Heart left ventricle (tissue), 13 donors: ENCODE measurements around the gene PREX1.

ENCODE experiments used
- CTCF ChIP-seq, 12 donors: fragments of 200-600 bp; sonication (generic) in 4 of 12; IDR thresholded peaks; one replicate each; pipeline versions ENCODE4 v1.5.0 to v1.8.0; 2018 to 2022; ENCODE audit warnings: antibody characterized with exemption in 12 of 12, mild to moderate bottlenecking in 5 of 12
- POLR2A ChIP-seq, 2 donors: fragments of 450-650 bp; IDR thresholded peaks; one replicate each; pipeline ENCODE4 v1.6.1; 2017; ENCODE audit warnings: antibody characterized with exemption in 2 of 2, mild to moderate bottlenecking in 2 of 2, moderate library complexity in 2 of 2
- donor health status: ischemic (EF 13 %, LVEDD 7.1; RV severe dilation, severe dysfunction).
- donor health status: DM: no; HTN: yes; CAD: no.
- donor health status: DM: no; HTN: no; CAD: no.
- donor health status: ischemic (EF 25% LVEDD 6.9; RV normal size, moderate dysfunction).
- donor health status: ischemic (EF 25% LVEDD 5.7; RV mildly dilated, moderate dysfunction).
- donor health status: ischemic (EF 35%, LVEDD 5.7; RV mildly dilated, moderate dysfunction).
- donor health status: nonischemic (EF 11% LVEDD 7.7; RV severe dilation, severe dysfunction).
- donor health status: DM: yes; HTN: yes; CAD: no.
- donor health status: PGD.
- donor health status: ischemic (EF 29% LVEDD 5.4; RV normal size, mild dysfunction).
- donor health status: nonischemic (EF 23%, LVEDD 6.1; RV moderate dilation, normal function).

- no peak for TF ChIP-seq CTCF (IDR thresholded peaks at IDR 0.05)
- TF ChIP-seq POLR2A (IDR thresholded peaks at IDR 0.05) = no peak
Measured at GRCh38 chr20:48724891-48725554, 102.8 kb downstream of the PREX1 start.
